Common myeloid progenitor, CD34-positive (primary cell): ENCODE results near the gene WNT8B.

Experiments used
- CTCF ChIA-PET: fragments of 350-600 bp; sonication (Branson Sonifier 250); formaldehyde crosslinking; loops from one replicate; lab custom pipeline; 2021; ENCODE audit warnings: antibody characterized with exemption; lab: Charles Lee
- POLR2A ChIA-PET: fragments of 350-600 bp; sonication (Branson Sonifier 250); formaldehyde crosslinking; loops from one replicate; lab custom pipeline; 2021; ENCODE audit warnings: antibody characterized with exemption; lab: Charles Lee
- DNase-seq, 3 donors: peaks; one replicate each; pipeline versions ENCODE4 v3.0.0 to v3.0.0-alpha.2; 2013
- H3K27ac ChIP-seq, 2 experiments: 1 replicate in 1 of 2; 2 replicates in 1 of 2; pipeline ENCODE4 v1.7.0; 2013; ENCODE audit warnings: inconsistent platforms in 2 of 2, low read length in 2 of 2, mild to moderate bottlenecking in 2 of 2, low read depth in 1 of 2, moderate library complexity in 1 of 2; ENCODE audit not compliant: severe bottlenecking in 2 of 2, insufficient read depth in 1 of 2, poor library complexity in 1 of 2
- H3K27me3 ChIP-seq, 5 experiments: replicated peaks in 2 of 5; 1 replicate in 3 of 5; 2 replicates in 2 of 5; pipeline versions ENCODE4 v1.6.1 to v1.7.0; 2013; ENCODE audit warnings: low read length in 4 of 5, mild to moderate bottlenecking in 2 of 5, moderate library complexity in 2 of 5, inconsistent platforms in 1 of 5; ENCODE audit not compliant: insufficient read depth in 5 of 5, control insufficient read depth in 4 of 5
- H3K36me3 ChIP-seq, 4 experiments: 1 replicate in 2 of 4; 2 replicates in 2 of 4; pipeline versions ENCODE4 v1.6.1 to v1.7.0; 2013; ENCODE audit warnings: low read length in 3 of 4, control low read depth in 1 of 4, mild to moderate bottlenecking in 1 of 4; ENCODE audit not compliant: control insufficient read depth in 4 of 4, insufficient read depth in 4 of 4
- H3K4me1 ChIP-seq, 4 experiments: 1 replicate in 3 of 4; 2 replicates in 1 of 4; pipeline versions ENCODE4 v1.6.1 to v1.7.1; 2013; ENCODE audit warnings: low read length in 3 of 4, mild to moderate bottlenecking in 3 of 4, control low read depth in 1 of 4, inconsistent platforms in 1 of 4, moderate library complexity in 1 of 4; ENCODE audit not compliant: control insufficient read depth in 4 of 4, insufficient read depth in 4 of 4; ENCODE audit errors: control extremely low read depth in 1 of 4
- H3K4me3 ChIP-seq, 7 experiments: 1 replicate in 4 of 7; 2 replicates in 3 of 7; pipeline versions ENCODE4 v1.5.1 to v1.7.0; 2013; ENCODE audit warnings: mild to moderate bottlenecking in 7 of 7, low read length in 6 of 7, moderate library complexity in 6 of 7, inconsistent platforms in 2 of 7, low read depth in 2 of 7, control low read depth in 1 of 7; ENCODE audit not compliant: insufficient read depth in 4 of 7, control insufficient read depth in 1 of 7; ENCODE audit errors: extremely low read depth in 1 of 7
- H3K9me3 ChIP-seq, 5 experiments: 1 replicate in 4 of 5; 2 replicates in 1 of 5; pipeline versions ENCODE4 v1.6.1 to v1.7.1; 2013; ENCODE audit warnings: low read length in 4 of 5, mild to moderate bottlenecking in 2 of 5, inconsistent platforms in 1 of 5, low read depth in 1 of 5, moderate library complexity in 1 of 5; ENCODE audit not compliant: control insufficient read depth in 4 of 5, insufficient read depth in 2 of 5; ENCODE audit errors: control extremely low read depth in 1 of 5
- WGBS: methylation state at CpG from one replicate; pipeline ENCODE4 v1.1.5; 2013; ENCODE audit not compliant: insufficient coverage; 5-methylcytosine and 5-hydroxymethylcytosine counted together

The WNT8B gene

DNA sequence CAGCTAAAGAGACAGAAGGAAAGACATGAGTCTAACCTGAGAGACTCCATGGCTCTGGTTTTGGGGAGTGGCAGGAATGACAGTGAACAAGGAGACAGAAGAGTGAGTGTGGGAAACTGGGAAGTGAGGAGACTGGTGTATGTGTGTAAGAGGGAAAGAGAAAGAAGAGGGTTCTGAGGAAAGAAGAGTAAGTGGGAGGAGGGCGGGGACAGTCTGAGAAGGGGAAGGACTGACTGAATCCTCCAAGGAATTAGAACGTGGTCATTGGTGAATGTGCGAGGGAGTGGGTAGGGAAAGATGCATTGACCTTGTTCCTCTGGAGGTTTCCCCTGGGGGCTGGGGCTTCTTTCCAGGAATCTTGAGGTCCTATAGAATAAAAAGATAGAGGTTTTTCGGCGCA is 26.6 kb downstream of the WNT8B start:
- H3K36me3 ChIP-seq: peaks cover 11 to 65% (median 34%) of the 10 kb centered on the region in 4 experiments
- H3K4me1 ChIP-seq: no peaks in the 10 kb centered on the region
- CTCF ChIA-PET: interaction anchor here (2.2 kb wide), 1 partner anchor 19 kb away, joined by 5 read pairs; no protein-coding TSS in a partner anchor
- H3K4me3 ChIP-seq: no peak overlapping the region
- POLR2A ChIA-PET: no interaction called here
- 94% methylated on average over 3 of the region's 5 CpGs for WGBS
- no peaks in the 10 kb centered on the region for H3K9me3 ChIP-seq
- H3K27ac ChIP-seq: no peak overlapping the region
- no peak for DNase-seq
- peaks cover 0 to 2% (median 0%) of the 10 kb centered on the region in 5 experiments for H3K27me3 ChIP-seq

DNA sequence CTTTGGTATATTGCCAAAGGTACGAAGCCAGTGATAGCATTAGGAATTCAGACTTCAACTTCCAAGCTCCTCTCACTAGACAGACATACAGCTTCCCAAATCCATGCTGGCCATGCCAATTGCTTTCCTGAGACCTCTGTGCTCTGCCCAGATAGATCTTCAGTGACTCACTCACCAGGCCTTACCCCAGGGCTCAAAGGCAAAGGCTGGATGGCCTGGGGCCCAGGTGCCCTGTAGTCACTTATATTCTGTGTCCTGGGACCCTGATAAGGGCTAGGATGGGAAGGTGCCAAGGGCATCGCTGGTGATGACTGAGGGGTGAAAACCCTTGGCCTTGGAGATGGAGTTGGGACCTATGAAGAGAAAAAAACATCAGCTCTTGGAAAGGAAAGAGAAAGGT is 27.7 kb downstream of the WNT8B start:
- Histone ChIP-seq H3K27ac (no peak overlapping the region), H3K4me1 (no peaks in the 10 kb centered on the region), H3K27me3 (peaks cover 0 to 2% (median 0%) of the 10 kb centered on the region in 5 experiments), H3K4me3 (no peak overlapping the region), H3K9me3 (no peaks in the 10 kb centered on the region), H3K36me3 (peaks cover 10 to 65% (median 30%) of the 10 kb centered on the region in 4 experiments)
- 100% methylated on average over 2 of the region's 2 CpGs for WGBS
- ChIA-PET POLR2A (no interaction called here), CTCF (interaction anchor here (0.7 to 1.6 kb wide), 4 partner anchors 9 to 28 kb away, joined by 3 to 4 read pairs (median 4); no protein-coding TSS in a partner anchor)
- no peak for DNase-seq

- peaks cover 12 to 69% (median 27%) of the 10 kb centered on the region in 4 experiments for H3K36me3 ChIP-seq
- CTCF ChIA-PET: interaction anchor here (0.9 to 9.3 kb wide), 5 partner anchors 12 to 158 kb away, joined by 3 to 75 read pairs (median 15); partner anchors contain the start of gene SEC31B
Observed at GRCh38 chr10:100496567-100496966, 33.8 kb downstream of the WNT8B start.

DNA sequence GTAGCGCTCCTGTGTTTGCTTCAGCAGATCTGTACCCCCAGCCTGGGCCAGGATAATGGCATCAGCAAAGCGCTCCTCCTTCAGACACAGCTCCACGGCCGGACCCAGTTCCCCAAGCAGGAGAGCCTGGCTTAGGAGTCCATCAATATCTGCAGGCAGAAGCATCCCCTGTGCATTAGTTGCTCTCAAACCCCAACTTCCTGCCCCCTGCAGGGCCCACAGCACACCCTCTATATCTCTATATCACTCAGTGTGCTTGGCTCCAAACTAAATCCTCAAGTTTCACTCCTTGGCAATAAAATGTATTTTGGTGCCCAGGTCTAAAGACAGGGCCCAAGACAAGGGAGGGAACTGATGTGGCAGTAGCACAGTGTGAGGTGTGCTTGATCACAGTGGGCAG is 35.2 kb downstream of the WNT8B start:
- POLR2A ChIA-PET: no interaction called here

More at GRCh38 chr10:100496567-100496966, 33.8 kb downstream of the WNT8B start:
- no peaks in the 10 kb centered on the region for H3K4me1 ChIP-seq
- H3K27me3 ChIP-seq: no peaks in the 10 kb centered on the region
- DNase-seq: no peak
- no peak overlapping the region for H3K27ac ChIP-seq
- POLR2A ChIA-PET: no interaction called here
- WGBS: 100% methylated on average over 1 of the region's 2 CpGs
- H3K9me3 ChIP-seq: no peaks in the 10 kb centered on the region
- no peak overlapping the region for H3K4me3 ChIP-seq

GRCh38 chr10:100501423-100501822 is 38.6 kb downstream of the WNT8B start:
- Histone ChIP-seq H3K27me3 (no peaks in the 10 kb centered on the region), H3K36me3 (peaks cover 11 to 72% (median 28%) of the 10 kb centered on the region in 4 experiments), H3K4me1 (no peaks in the 10 kb centered on the region), H3K4me3 (no peak overlapping the region), H3K27ac (no peak overlapping the region), H3K9me3 (no peaks in the 10 kb centered on the region)
- ChIA-PET CTCF (interaction anchor here (0.8 to 9.3 kb wide), 2 partner anchors 17 kb away, joined by 4 to 75 read pairs; no protein-coding TSS in a partner anchor), POLR2A (no interaction called here)
- no peak for DNase-seq

More for the DNA sequence above, 35.2 kb downstream of the WNT8B start:
- no peak overlapping the region for H3K27ac ChIP-seq
- no peak overlapping the region for H3K4me3 ChIP-seq
- no peaks in the 10 kb centered on the region for H3K27me3 ChIP-seq
- H3K36me3 ChIP-seq: peaks cover 10 to 77% (median 27%) of the 10 kb centered on the region in 4 experiments
- 100% methylated on average over 3 of the region's 4 CpGs for WGBS
- CTCF ChIA-PET: interaction anchor here (9.3 kb wide), 1 partner anchor 14 kb away, joined by 75 read pairs; no protein-coding TSS in a partner anchor
- no peaks in the 10 kb centered on the region for H3K9me3 ChIP-seq
- no peak for DNase-seq
- no peaks in the 10 kb centered on the region for H3K4me1 ChIP-seq

DNA sequence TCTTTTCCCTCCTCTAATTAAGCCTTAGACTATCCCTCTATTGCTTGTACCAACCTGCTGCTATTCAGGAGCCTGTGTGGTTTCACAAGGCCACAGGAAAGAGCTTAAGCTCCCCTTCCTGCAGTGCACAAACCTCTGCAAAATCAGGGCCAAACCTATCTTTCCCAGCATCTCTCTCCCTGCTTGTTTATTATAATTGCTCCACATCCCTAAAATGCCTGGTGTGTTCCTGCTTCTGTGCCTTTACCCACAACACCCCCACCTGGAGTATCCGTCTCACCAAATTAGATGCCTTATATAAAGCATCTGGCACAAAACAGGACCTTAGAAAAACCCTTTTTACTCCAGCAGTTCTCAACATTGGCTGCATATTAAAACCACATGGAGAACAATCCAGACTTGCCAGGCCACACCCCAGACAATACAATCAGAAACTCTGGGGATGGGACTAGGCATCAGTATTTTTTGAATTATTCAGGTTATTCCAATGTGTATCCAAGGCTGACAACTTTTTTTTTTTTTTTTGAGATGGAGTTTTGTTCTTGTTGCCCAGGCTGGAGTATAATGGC is 40.2 kb downstream of the WNT8B start:
- no peaks in the 10 kb centered on the region for H3K9me3 ChIP-seq
- no peak overlapping the region for H3K4me3 ChIP-seq
- H3K27ac ChIP-seq: no peak overlapping the region
- peaks cover 6 to 73% (median 26%) of the 10 kb centered on the region in 4 experiments for H3K36me3 ChIP-seq
- CTCF ChIA-PET: interaction anchor here (13.3 kb wide), 1 partner anchor 164 kb away, joined by 110 read pairs; no protein-coding TSS in a partner anchor
- POLR2A ChIA-PET: no interaction called here
- no peaks in the 10 kb centered on the region for H3K4me1 ChIP-seq
- WGBS: 100% methylated on average over 1 of the region's 1 CpG
- no peaks in the 10 kb centered on the region for H3K27me3 ChIP-seq
- DNase-seq: no peak

- CTCF ChIA-PET: interaction anchor here (1.1 to 13.3 kb wide), 4 partner anchors 14 to 165 kb away, joined by 3 to 110 read pairs (median 37); no protein-coding TSS in a partner anchor
- no peak overlapping the region for H3K27ac ChIP-seq
- peaks cover 0 to 3% (median 0%) of the 10 kb centered on the region in 4 experiments for H3K4me1 ChIP-seq
Observed at GRCh38 chr10:100504096-100504495, 41.3 kb downstream of the WNT8B start.

More at GRCh38 chr10:100504096-100504495, 41.3 kb downstream of the WNT8B start:
- peaks cover 6 to 68% (median 25%) of the 10 kb centered on the region in 4 experiments for H3K36me3 ChIP-seq
- no peak overlapping the region for H3K4me3 ChIP-seq
- POLR2A ChIA-PET: no interaction called here
- H3K9me3 ChIP-seq: no peaks in the 10 kb centered on the region
- H3K27me3 ChIP-seq: no peaks in the 10 kb centered on the region
- WGBS: 87% methylated on average over 3 of the region's 5 CpGs
- peak in 2 of 3 donors; percentile 16 to 27 for DNase-seq
